HUES6 (cell line): Measurements from ENCODE around the gene ZNF681.
A peak's percentile ranks its signal among the peaks of the same experiment; 100 is the strongest.
"Not testable (repeated sequence)": the region's sequence is repeated elsewhere in the genome, so short reads cannot be mapped to it uniquely, and the experiment has no call there.

Experiments
- H3K27ac ChIP-seq: 2 replicates; pipeline ENCODE4 v1.7.0; 2013; ENCODE audit warnings: low read depth, mild to moderate bottlenecking, low read length, inconsistent platforms
- H3K27me3 ChIP-seq: 2 replicates; pipeline ENCODE4 v1.6.1; 2013; ENCODE audit warnings: low read length; ENCODE audit not compliant: control insufficient read depth, insufficient read depth
- H3K36me3 ChIP-seq: 2 replicates; pipeline ENCODE4 v1.6.1; 2013; ENCODE audit warnings: low read length; ENCODE audit not compliant: control insufficient read depth, insufficient read depth
- H3K4me1 ChIP-seq: 2 replicates; pipeline ENCODE4 v1.6.1; 2013; ENCODE audit warnings: low read length; ENCODE audit not compliant: control insufficient read depth, insufficient read depth
- H3K4me3 ChIP-seq: 2 replicates; pipeline ENCODE4 v1.5.1; 2013; ENCODE audit warnings: low read depth, low read length
- H3K9ac ChIP-seq: one replicate; pipeline ENCODE4 v1.6.1; 2013; ENCODE audit warnings: mild to moderate bottlenecking, low read length
- H3K9me3 ChIP-seq: 2 replicates; pipeline ENCODE4 v1.6.1; 2013; ENCODE audit warnings: low read depth, low read length; ENCODE audit not compliant: control insufficient read depth, insufficient read depth

The ZNF681 gene

DNA sequence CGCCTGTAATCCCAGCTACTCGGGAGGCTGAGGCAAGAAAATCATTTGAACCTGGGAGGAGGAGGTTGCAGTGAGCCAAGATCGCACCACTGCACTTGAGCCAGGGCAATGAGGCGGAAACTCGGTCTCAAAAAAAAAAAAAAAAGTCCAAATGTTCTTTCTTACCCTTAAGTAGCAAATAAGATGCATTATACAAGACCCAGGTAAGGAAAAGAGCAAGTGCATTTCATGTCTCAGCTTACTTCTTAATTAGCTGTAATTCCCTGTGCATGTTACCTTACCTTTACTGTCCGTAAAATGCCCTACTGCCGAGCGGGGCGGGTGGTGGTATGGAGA lies 3.8 kb upstream of the ZNF681 start:
- Histone ChIP-seq H3K27me3 (no peaks in the 10 kb centered on the region), H3K4me1 (no peaks in the 10 kb centered on the region), H3K9me3 (no peaks in the 10 kb centered on the region), H3K27ac (no peak overlapping the region), H3K9ac (no peak overlapping the region), H3K4me3 (peak overlapping the region; percentile 98), H3K36me3 (peaks cover 23% of the 10 kb centered on the region)

DNA sequence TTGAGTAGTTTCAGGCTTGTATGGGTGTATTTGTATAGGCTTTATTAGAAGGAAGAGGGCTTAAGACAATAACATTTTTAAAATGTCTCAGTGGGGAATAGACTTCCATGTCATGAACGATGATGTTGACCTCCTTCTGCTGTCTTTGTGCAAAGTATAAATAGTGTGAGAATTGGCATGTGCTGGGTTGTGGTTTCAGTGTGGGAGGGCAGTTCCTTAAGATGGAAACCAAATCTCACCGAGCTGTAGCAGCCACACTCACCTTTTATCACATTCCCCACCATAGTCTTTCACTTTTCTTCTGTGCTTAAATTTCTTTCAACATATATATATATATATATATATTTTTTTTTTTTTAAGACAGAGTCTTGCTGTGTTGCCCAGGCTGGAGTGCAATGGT lies 1.6 kb upstream of the ZNF681 start:
- not testable (repeated sequence) for H3K9me3 ChIP-seq, H3K4me3 ChIP-seq, H3K9ac ChIP-seq, H3K27me3 ChIP-seq, H3K4me1 ChIP-seq, H3K27ac ChIP-seq
- peaks cover 11% of the 10 kb centered on the region for H3K36me3 ChIP-seq

DNA sequence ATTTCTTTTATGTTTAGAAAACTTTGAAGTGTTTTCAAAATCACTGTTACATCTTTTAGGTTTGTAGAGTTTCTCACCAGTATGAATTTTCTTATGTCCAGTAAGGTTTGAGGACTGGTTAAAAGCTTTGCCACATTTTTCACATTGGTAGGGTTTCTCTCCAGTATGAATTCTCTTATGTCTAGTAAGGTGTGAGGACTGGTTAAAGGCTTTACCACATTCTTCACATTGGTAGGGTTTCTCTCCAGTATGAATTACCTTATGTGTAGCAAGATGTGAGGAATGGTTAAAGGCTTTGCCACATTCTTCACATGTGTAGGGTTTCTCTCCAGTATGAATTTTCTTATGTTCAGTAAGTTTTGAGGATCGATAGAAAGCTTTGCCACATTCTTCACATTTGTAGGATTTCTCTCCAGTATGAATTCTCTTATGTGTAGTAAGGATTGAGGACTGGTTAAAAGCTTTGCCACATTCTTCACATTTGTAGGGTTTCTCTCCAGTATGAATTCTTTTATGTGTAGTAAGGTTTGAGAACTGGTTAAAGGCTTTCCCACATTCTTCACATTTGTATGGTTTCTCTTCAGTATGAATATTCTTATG lies 15.0 kb downstream of the ZNF681 start:
- H3K9me3 ChIP-seq = peaks cover 57% of the 10 kb centered on the region
- not testable (repeated sequence) for H3K27me3 ChIP-seq, H3K27ac ChIP-seq, H3K4me3 ChIP-seq, H3K4me1 ChIP-seq, H3K9ac ChIP-seq
- peaks cover 34% of the 10 kb centered on the region for H3K36me3 ChIP-seq

DNA sequence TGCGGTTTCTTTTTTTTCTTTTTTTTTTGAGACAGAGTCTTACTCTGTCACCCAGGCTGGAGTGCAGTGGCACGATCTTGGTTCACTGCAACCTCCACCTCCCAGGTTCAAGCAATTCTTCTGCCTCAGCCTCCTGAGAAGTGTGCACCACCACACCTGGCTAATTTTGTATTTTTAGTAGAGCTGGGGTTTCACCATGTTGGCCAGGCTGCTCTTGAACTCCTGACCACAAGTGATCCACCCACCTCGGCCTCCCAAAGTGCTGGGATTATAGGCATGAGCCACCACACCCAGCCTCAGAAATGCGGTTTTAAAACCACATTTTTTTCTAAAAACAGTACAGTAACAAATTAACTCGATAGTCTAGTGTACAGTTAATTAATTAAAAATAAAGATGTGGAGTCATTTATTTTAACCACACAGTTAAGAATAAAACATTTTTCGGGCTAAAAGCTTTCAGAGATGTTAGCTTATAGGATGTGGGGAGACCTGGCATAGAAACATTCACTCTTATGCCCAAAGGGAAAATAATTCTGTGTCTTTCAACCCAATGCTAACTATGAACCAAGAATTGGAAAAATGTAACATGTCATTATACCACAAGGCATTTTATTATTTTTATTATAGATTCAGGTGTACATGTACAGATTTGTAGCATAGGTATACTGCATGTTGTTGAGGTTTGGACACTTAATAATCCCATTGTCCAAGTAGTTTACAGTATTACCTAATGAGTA lies 27.8 kb downstream of the ZNF681 start:
- not testable (repeated sequence) for H3K9ac ChIP-seq, H3K27ac ChIP-seq, H3K4me1 ChIP-seq, H3K36me3 ChIP-seq, H3K9me3 ChIP-seq, H3K4me3 ChIP-seq, H3K27me3 ChIP-seq

DNA sequence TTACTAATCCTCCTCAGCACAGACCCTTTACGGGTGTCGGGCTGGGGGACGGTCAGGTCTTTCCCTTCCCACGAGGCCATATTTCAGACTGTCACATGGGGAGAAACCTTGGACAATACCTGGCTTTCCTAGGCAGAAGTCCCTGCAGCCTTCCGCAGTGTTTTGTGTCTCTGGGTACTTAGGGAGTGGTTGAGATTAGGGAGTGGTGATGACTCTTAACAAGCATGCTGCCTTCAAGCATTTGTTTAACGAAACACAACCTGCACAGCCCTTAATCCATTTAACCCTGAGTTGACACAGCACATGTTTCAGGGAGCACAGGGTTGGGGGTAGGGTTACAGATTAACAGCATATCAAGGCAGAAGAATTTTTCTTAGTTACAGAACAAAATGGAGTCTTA lies 34.5 kb downstream of the ZNF681 start:
- peak overlapping the region; percentile 31; the same call in 1 of the 2 replicates for H3K4me3 ChIP-seq
- not testable (repeated sequence) for H3K36me3 ChIP-seq

DNA sequence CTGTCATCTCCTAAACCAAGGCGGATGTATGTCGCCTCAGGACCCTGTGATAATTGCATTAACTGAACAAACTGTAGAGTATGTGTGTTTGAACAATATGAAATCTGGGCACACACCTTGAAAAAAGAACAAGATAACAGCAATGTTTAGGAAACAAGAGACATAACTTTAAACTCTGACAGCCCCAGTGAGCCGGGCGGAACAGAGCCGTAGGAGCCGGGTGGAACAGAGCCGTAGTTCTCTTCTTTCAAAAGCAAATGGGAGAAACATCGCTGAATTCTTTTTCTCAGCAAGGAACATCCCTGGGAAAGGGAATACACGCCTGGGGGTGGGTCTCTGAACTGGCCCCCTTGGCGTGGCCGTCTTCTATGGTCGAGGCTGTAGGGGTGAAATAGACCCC lies 39.9 kb downstream of the ZNF681 start:
- peak overlapping the region; percentile 49 for H3K4me3 ChIP-seq
- H3K36me3 ChIP-seq = no peaks in the 10 kb centered on the region
- no peaks in the 10 kb centered on the region for H3K27me3 ChIP-seq
- no peak overlapping the region; the same call in 1 of the 2 replicates for H3K27ac ChIP-seq
- no peaks in the 10 kb centered on the region for H3K9me3 ChIP-seq
- peaks cover 19% of the 10 kb centered on the region for H3K4me1 ChIP-seq
- peak overlapping the region; percentile 70 for H3K9ac ChIP-seq

More for the DNA sequence above, 34.5 kb downstream of the ZNF681 start:
- H3K9me3 ChIP-seq, H3K27me3 ChIP-seq: not testable (repeated sequence)
- H3K4me1 ChIP-seq = peaks cover 24% of the 10 kb centered on the region
- peak overlapping the region; percentile 93; the same call in 1 of the 2 replicates for H3K27ac ChIP-seq
- peak overlapping the region; percentile 84 for H3K9ac ChIP-seq

DNA sequence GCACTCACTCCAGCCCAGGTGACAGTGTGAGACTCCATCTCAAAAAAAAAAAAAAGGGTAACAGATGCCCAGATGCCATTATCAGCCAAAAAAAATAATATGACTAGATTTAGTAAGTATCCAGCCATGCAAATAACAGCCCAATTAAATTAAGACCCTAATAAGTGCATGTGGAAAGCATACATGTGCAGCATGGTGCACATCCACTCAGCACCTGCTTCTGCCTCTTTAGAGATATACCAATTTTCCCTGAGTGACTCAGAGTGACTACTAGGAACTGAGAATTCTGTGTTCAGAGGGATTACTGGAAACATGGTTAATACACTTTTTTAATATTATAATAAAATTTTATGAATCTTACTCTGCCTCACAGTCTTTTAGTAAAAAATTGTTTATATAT lies 41.9 kb downstream of the ZNF681 start:
- Histone ChIP-seq H3K27me3 (no peaks in the 10 kb centered on the region), H3K36me3 (no peaks in the 10 kb centered on the region)

DNA sequence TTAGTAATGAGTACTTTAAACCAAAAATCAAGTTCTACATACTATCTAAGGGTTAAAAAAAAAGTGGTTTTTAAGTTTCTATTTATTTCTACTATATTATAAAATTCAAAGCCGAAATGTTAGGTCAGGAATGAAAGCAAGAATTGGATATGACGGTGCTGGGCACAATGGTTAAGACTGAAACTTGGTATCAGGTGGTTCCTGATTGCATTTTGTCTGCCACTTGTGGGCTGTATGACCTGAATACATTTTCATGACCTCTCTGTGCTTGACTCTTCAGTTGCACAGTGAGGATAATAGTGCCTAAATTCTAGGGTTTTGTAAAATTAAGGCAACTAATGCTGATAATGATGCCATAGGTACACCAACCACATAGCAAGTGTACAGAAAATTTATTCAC lies 49.3 kb downstream of the ZNF681 start:
- Histone ChIP-seq H3K4me3 (no peak overlapping the region), H3K9ac (no peak overlapping the region), H3K36me3 (no peaks in the 10 kb centered on the region), H3K27me3 (no peaks in the 10 kb centered on the region), H3K4me1 (no peaks in the 10 kb centered on the region), H3K27ac (no peak overlapping the region), H3K9me3 (peaks cover 11% of the 10 kb centered on the region; the same call in 1 of the 2 replicates)

More for the DNA sequence above, 41.9 kb downstream of the ZNF681 start:
- Histone ChIP-seq H3K4me1 (peaks cover 14% of the 10 kb centered on the region), H3K9ac (no peak overlapping the region), H3K27ac (no peak overlapping the region), H3K9me3 (no peaks in the 10 kb centered on the region), H3K4me3 (no peak overlapping the region)

DNA sequence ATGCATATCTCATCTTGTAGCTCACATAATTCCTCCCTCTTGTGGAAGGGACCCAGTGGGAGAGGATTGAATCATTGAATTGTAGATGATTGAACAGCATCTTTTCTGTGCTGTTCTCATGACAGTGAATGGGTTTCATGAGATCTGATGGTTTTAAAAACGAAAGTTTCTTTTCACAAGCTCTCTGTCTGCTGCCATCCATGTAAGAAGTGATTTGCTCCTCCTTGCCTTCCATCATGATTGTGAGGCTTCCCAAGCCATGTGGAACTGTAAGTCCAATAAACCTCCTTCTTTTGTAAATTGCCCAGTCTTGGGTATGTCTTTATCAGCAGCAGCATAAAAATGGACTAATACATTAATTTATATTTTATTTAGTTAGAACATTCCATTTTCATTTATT lies 52.0 kb downstream of the ZNF681 start:
- Histone ChIP-seq H3K27ac (no peak overlapping the region), H3K9me3 (peaks cover 15% of the 10 kb centered on the region; the same call in 1 of the 2 replicates), H3K9ac (no peak overlapping the region), H3K4me3 (no peak overlapping the region), H3K4me1 (no peaks in the 10 kb centered on the region), H3K36me3 (no peaks in the 10 kb centered on the region), H3K27me3 (no peaks in the 10 kb centered on the region)

DNA sequence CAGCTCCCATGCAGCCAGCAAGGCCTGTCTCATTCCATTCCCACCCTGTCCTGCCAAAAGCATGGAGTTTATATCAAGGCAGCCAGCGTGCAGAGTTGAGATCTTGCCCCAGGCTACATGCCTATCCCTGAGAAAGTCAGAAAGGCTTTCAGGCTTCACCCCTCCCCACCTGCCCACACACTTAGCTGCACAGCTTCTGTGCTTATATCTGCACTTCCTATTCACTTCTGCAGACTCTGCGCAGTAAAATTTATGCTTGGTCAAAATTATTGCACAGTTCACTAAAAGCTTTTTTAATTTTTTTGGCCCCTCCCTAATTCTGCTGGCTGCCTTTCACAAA lies 59.2 kb downstream of the ZNF681 start:
- no peak overlapping the region for H3K9ac ChIP-seq
- peak overlapping the region; percentile 5; the same call in 1 of the 2 replicates for H3K27ac ChIP-seq

DNA sequence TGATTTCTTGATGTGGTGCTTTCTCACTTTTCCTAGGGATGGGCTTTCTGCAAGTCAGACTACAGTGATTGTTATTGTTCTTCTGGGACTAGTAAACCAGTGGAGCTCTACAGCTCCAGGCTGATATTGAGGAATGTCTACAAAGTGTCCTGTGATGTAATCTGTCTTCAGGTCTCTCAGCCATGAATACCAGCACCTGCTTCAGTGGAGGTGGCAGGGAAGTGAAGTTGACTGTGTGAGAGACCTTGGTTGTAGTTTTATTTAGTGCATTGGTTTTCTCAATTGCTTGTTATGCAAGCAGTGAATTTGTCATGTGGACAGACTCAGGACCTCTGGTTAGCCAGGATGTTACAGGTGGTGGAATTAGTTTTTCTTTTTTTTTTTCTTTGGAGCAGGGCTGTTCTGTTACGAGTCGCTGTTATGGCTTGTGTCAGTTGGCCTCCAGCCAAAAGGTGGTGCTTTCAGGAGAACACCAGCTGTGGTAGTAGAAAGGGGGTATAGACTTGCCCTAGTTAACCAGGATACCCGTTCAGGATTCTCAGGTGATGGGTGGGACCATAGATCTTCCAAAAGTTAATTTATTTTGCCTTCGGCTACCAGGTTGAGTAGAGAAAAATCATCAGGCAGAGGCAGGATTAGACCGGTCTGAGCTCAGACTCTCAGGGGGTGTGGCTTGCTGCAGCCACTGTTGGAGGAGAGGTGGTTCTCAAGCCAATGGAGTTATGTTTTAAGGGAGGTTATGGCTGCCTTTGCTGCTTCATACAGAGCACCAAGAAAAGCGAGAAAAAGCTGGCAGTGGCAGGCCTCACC lies 59.8 kb downstream of the ZNF681 start:
- H3K27ac ChIP-seq = peak overlapping the region; percentile 5; the same call in 1 of the 2 replicates
- no peaks in the 10 kb centered on the region for H3K36me3 ChIP-seq
- H3K4me1 ChIP-seq = peaks cover 18% of the 10 kb centered on the region
- H3K9me3 ChIP-seq = peaks cover 4% of the 10 kb centered on the region; the same call in 1 of the 2 replicates
- H3K9ac ChIP-seq = no peak overlapping the region
- H3K27me3 ChIP-seq = no peaks in the 10 kb centered on the region
- peak overlapping the region; percentile 18; the same call in 1 of the 2 replicates for H3K4me3 ChIP-seq

More for the DNA sequence above, 59.2 kb downstream of the ZNF681 start:
- Histone ChIP-seq H3K4me3 (peak overlapping the region; percentile 18; the same call in 1 of the 2 replicates), H3K36me3 (no peaks in the 10 kb centered on the region), H3K4me1 (peaks cover 17% of the 10 kb centered on the region), H3K9me3 (peaks cover 4% of the 10 kb centered on the region; the same call in 1 of the 2 replicates), H3K27me3 (no peaks in the 10 kb centered on the region)
